K562 (cell line): ENCODE results near the gene RALGPS1. TPM values are rescaled to one million over a fixed set of nuclear protein-coding genes. Genes with fewer than 3 reads are reported as not detected.

ENCODE experiments used
- ATAC-seq: fragments of 200-7000 bp; cut with Tn5 transposase; 3 replicates; pipeline ENCODE4 v1.9.1; 2020; ENCODE audit warnings: moderate library complexity
- BruUV-seq: library from RNA; stranded (reverse); fragments of 400-500 nt; replicated peaks from 2 replicates; lab custom pipeline; 2021; lab: Mats Ljungman, UMichigan
- CTCF ChIA-PET: fragments of 300-600 bp; formaldehyde crosslinking; extraction: SDS; loops from one replicate; lab custom pipeline; 2021; ENCODE audit warnings: low intra/inter-chr PET ratio; lab: Yijun Ruan, JAX
- POLR2A ChIA-PET: fragments of 300-600, 350-650 bp; sonication (Branson Sonifier 250); formaldehyde crosslinking; extraction: SDS; loops from one replicate; lab custom pipeline; 2021; ENCODE audit warnings: antibody characterized with exemption, inconsistent platforms; lab: Yijun Ruan, JAX
- DNase-seq, 4 experiments: peaks; one replicate each; pipeline versions ENCODE4 v3.0.0 to v3.0.0-alpha.2; 2011 to 2018; ENCODE audit warnings: low spot score in 3 of 4, mixed read lengths in 3 of 4; ENCODE audit errors: extremely low read depth in 1 of 4
- FAIRE-seq: peaks from 2 replicates; lab custom pipeline; 2011; peaks lifted over from hg19 to GRCh38; lab: Jason Lieb, UNC
- H2AFZ ChIP-seq: 2 replicates; pipeline ENCODE4 v1.6.0; 2011; ENCODE audit warnings: low read depth, low read length, control low read depth, inconsistent platforms
- H3K27ac ChIP-seq: fragments of 200-600 bp; 3 replicates; pipeline ENCODE4 v1.8.0; 2011; ENCODE audit warnings: low read depth, mild to moderate bottlenecking, control low read depth, inconsistent platforms, low read length, moderate library complexity, mixed read lengths; ENCODE audit errors: extremely low read depth
- H3K27me3 ChIP-seq, 2 experiments: fragments of 300-600 bp in 1 of 2; 2 replicates in 1 of 2; 3 replicates in 1 of 2; pipeline versions ENCODE4 v1.6.0 to v1.8.0; 2011; ENCODE audit warnings: inconsistent platforms in 2 of 2, low read length in 2 of 2, mild to moderate bottlenecking in 1 of 2, mixed read lengths in 1 of 2, moderate library complexity in 1 of 2; ENCODE audit not compliant: control insufficient read depth in 2 of 2, insufficient read depth in 2 of 2
- H3K36me3 ChIP-seq: fragments of 300-600 bp; 3 replicates; pipeline ENCODE4 v1.8.0; 2011; ENCODE audit warnings: mild to moderate bottlenecking, low read length, inconsistent platforms; ENCODE audit not compliant: control insufficient read depth, insufficient read depth
- H3K4me1 ChIP-seq, 2 experiments: fragments of 200-600 bp in 1 of 2; replicated peaks in 1 of 2; 2 replicates in 1 of 2; 3 replicates in 1 of 2; pipeline versions ENCODE4 v1.5.1 to v1.8.0; 2011; ENCODE audit warnings: inconsistent platforms in 2 of 2, low read length in 2 of 2, mild to moderate bottlenecking in 1 of 2, mixed read lengths in 1 of 2, moderate library complexity in 1 of 2; ENCODE audit not compliant: control insufficient read depth in 2 of 2, insufficient read depth in 2 of 2
- H3K4me2 ChIP-seq: 2 replicates; pipeline ENCODE4 v1.6.1; 2011; ENCODE audit warnings: low read length, control low read depth, inconsistent platforms, mixed read lengths; ENCODE audit not compliant: insufficient read depth
- H3K4me3 ChIP-seq: fragments of 200-600 bp; sonication (generic), shearing (Covaris generic); 2 replicates; pipeline ENCODE4 v1.5.1; 2016; ENCODE audit warnings: control low read depth, inconsistent platforms
- H3K79me2 ChIP-seq: fragments of 200-600 bp; 3 replicates; pipeline ENCODE4 v1.8.0; 2011; ENCODE audit warnings: low read length, inconsistent platforms; ENCODE audit not compliant: control insufficient read depth, insufficient read depth
- H3K9ac ChIP-seq, 2 experiments: 2 replicates each; pipeline versions ENCODE4 v1.6.0 to v1.6.1; 2011; ENCODE audit warnings: low read depth in 2 of 2, low read length in 2 of 2, control low read depth in 1 of 2, inconsistent platforms in 1 of 2, mild to moderate bottlenecking in 1 of 2, mixed read lengths in 1 of 2; ENCODE audit not compliant: insufficient read depth in 1 of 2
- H3K9me1 ChIP-seq: one replicate; pipeline ENCODE4 v1.6.0; 2011; ENCODE audit warnings: inconsistent platforms, mild to moderate bottlenecking, low read length, moderate library complexity; ENCODE audit not compliant: control insufficient read depth, insufficient read depth
- H3K9me3 ChIP-seq: replicated peaks from 2 replicates; pipeline ENCODE4 v1.5.1; 2011; ENCODE audit warnings: low read depth, low read length, inconsistent platforms; ENCODE audit not compliant: control insufficient read depth, insufficient read depth
- H4K20me1 ChIP-seq: replicated peaks from 2 replicates; pipeline ENCODE4 v1.6.1; 2011; ENCODE audit warnings: low read length, inconsistent platforms, mixed read lengths; ENCODE audit not compliant: control insufficient read depth, insufficient read depth
- CAMTA2 ChIP-seq: fragments of 250-450 bp; sonication (Bioruptor Pico); conservative IDR thresholded peaks from 2 replicates; pipeline ENCODE4 v1.5.1; 2022
- CBFA2T3 ChIP-seq: fragments of 450-650 bp; IDR thresholded peaks from 2 replicates; pipeline ENCODE4 v1.6.1; 2017
- CC2D1A ChIP-seq: fragments of 450-650 bp; IDR thresholded peaks from 2 replicates; pipeline ENCODE4 v1.6.1; 2017; ENCODE audit warnings: mild to moderate bottlenecking
- HNRNPH1 ChIP-seq: fragments of 200-400 bp; formaldehyde crosslinking; optimal IDR thresholded peaks from 2 replicates; pipeline ENCODE3; 2017; ENCODE audit warnings: low read depth, mild to moderate bottlenecking, low read length, moderate library complexity
- NCOA6 ChIP-seq: fragments of 450-650 bp; IDR thresholded peaks from 2 replicates; pipeline ENCODE4 v1.6.1; 2017; ENCODE audit warnings: mild to moderate bottlenecking
- PRPF4 ChIP-seq: fragments of 200-400 bp; formaldehyde crosslinking; IDR thresholded peaks from one replicate; pipeline ENCODE4 v1.6.1; 2017; ENCODE audit warnings: low read length, low read depth, mild to moderate bottlenecking; ENCODE audit not compliant: insufficient read depth, poor library complexity, severe bottlenecking
- RFX5 ChIP-seq: IDR thresholded peaks from 2 replicates; pipeline ENCODE4 v1.6.1; 2011; ENCODE audit warnings: low read depth, mild to moderate bottlenecking, improper control_type of control experiment, low read length
- RHOXF2B ChIP-seq: fragments of 250-450 bp; sonication (Bioruptor Pico); conservative IDR thresholded peaks from 2 replicates; pipeline ENCODE4 v1.5.1; 2021
- SMARCE1 ChIP-seq: fragments of 450-650 bp; IDR thresholded peaks from 2 replicates; pipeline ENCODE4 v1.7.1; 2016; ENCODE audit warnings: mild to moderate bottlenecking
- UBTF ChIP-seq, 2 experiments: IDR thresholded peaks; 2 replicates each; pipeline ENCODE4 v1.6.1; 2012; ENCODE audit warnings: improper control_type of control experiment in 2 of 2, low read depth in 2 of 2, low read length in 2 of 2, borderline replicate concordance in 1 of 2
- ZBTB11 ChIP-seq, 3 experiments: fragments of 200-800 bp in 1 of 3; fragments of 250-450 bp in 1 of 3; fragments of 450-650 bp in 1 of 3; sonication (Bioruptor Pico) in 1 of 3; sonication (Bioruptor generic) in 1 of 3; formaldehyde crosslinking in 1 of 3; IDR thresholded peaks; 2 replicates each; pipeline versions ENCODE4 v1.6.1 to v1.8.0; 2016 to 2022; ENCODE audit warnings: mild to moderate bottlenecking in 2 of 3, missing genetic modification characterization in 2 of 3, missing compliant biosample characterization in 1 of 3, moderate library complexity in 1 of 3
- ZNF184 ChIP-seq: sonication (generic); formaldehyde crosslinking; IDR thresholded peaks from 2 replicates; pipeline ENCODE4 v1.5.0; 2020; ENCODE audit warnings: missing genetic modification reagents
- WGBS: fragments of 100-300 bp; shearing (Covaris generic); methylation state at CpG from one replicate; pipeline ENCODE4 v1.1.6; 2016; ENCODE audit warnings: low coverage, mixed read lengths; ENCODE audit not compliant: insufficient coverage; ENCODE audit errors: missing lambda C conversion rate; 5-methylcytosine and 5-hydroxymethylcytosine counted together
- in situ Hi-C: fragments of 300-500 bp; cut with MboI; formaldehyde crosslinking; loops from 4 replicates; pipeline ENCODE4 v1.15.0; 2018; ENCODE audit warnings: inconsistent platforms, mixed read lengths
- intact Hi-C: fragments of 100-400 bp; cut with micrococcal nuclease; formaldehyde crosslinking; loops from 2 replicates; pipeline ENCODE4 v1.14.2; 2022
- polyA plus RNA-seq, 8 experiments: library from polyadenylated mRNA; depleted of rRNA in 4 of 8; stranded (reverse) in 5 of 8; unstranded in 3 of 8; fragments of >200 nt; fragmentation: Nextera tagmentation in 2 of 8; fragmentation: Illumina TruSeq in 1 of 8; extraction: Ambion mirVana in 2 of 8; extraction: Trizol in 1 of 8; gene quantifications; 2 replicates each; pipeline versions ENCODE4 v1.2.1 to v1.2.3, GENCODE V29; 2011 to 2014; ENCODE audit warnings: inconsistent platforms in 1 of 8, missing spikeins in 1 of 8
- total RNA-seq, 7 experiments: library from RNA; depleted of rRNA in 6 of 7; stranded (reverse); fragments of >200 nt in 6 of 7; fragmentation: Illumina TruSeq in 2 of 7; extraction: Trizol in 2 of 7; gene quantifications; 2 replicates each; pipeline versions ENCODE4 v1.2.1 to v1.2.3, GENCODE V29; 2011 to 2021; ENCODE audit warnings: low replicate concordance in 1 of 7

RALGPS1 gene
- total and polyA plus RNA-seq, 9 of the 15 experiments (the other 6 are each of a cell fraction or from before 2014, with no cell fraction given): 0.04 to 2.6 (median 1.5) TPM

GRCh38 chr9:127233550-127233949, 319.0 kb downstream of the RALGPS1 start:
- 30% methylated on average over 4 of the region's 4 CpGs for WGBS

GRCh38 chr9:127233989-127234388, 319.4 kb downstream of the RALGPS1 start:
- Histone ChIP-seq H3K9me3 (no peaks in the 10 kb centered on the region), H3K4me3 (no peak overlapping the region), H3K9ac (no peak overlapping the region), H3K4me1 (no peaks in the 10 kb centered on the region), H4K20me1 (no peaks in the 10 kb centered on the region), H3K9me1 (no peaks in the 10 kb centered on the region), H3K36me3 (no peaks in the 10 kb centered on the region), H3K27ac (no peak overlapping the region), H3K27me3 (0 out of 5 replicates have a peak, but pooled peaks cover 0 to 6% of the 10 kb centered on the region in 2 experiments), H2AFZ (no peak overlapping the region), H3K4me2 (no peak overlapping the region), H3K79me2 (no peaks in the 10 kb centered on the region)
- no peak for ATAC-seq
- intact Hi-C loops (no loop called here), in situ Hi-C loops (no loop called here)
- CTCF ChIA-PET: no interaction called here
- no peak for DNase-seq
- 13% methylated on average over 1 of the region's 1 CpG for WGBS
- POLR2A ChIA-PET: interaction anchor here (0.9 to 1.2 kb wide), 2 partner anchors 9 to 23 kb away, joined by 3 to 4 read pairs; no protein-coding TSS in a partner anchor
- no peak for FAIRE-seq
- no TSS peak for BruUV-seq
- no peak for TF ChIP-seq NCOA6
- no peak for TF ChIP-seq HNRNPH1
- no peak for TF ChIP-seq SMARCE1
- TF ChIP-seq UBTF (IDR thresholded peaks at IDR 0.05; ENCODE audit: borderline replicate concordance in 1 of 2, low read depth in 2 of 2, low read length in 2 of 2): no peak
- no peak for TF ChIP-seq ZNF184 (CRISPR knock-in tag)
- no peak for TF ChIP-seq CBFA2T3
- no peak for TF ChIP-seq RHOXF2B (CRISPR knock-in tag)
- no peak for TF ChIP-seq ZBTB11 (CRISPR knock-in tag; IDR thresholded peaks at IDR 0.05)

More at GRCh38 chr9:127233550-127233949, 319.0 kb downstream of the RALGPS1 start:
- no peak for TF ChIP-seq CAMTA2 (CRISPR knock-in tag)
- TF ChIP-seq PRPF4: no peak
- no peak for TF ChIP-seq CC2D1A
- TF ChIP-seq RFX5: no peak
- H4K20me1 ChIP-seq: no peaks in the 10 kb centered on the region
- BruUV-seq: no TSS peak
- H2AFZ ChIP-seq: no peak overlapping the region
- ChIA-PET POLR2A (interaction anchor here (1.2 kb wide), 1 partner anchor 23 kb away, joined by 4 read pairs; no protein-coding TSS in a partner anchor), CTCF (no interaction called here)
- 0 out of 5 replicates have a peak, but pooled peaks cover 0 to 6% of the 10 kb centered on the region in 2 experiments for H3K27me3 ChIP-seq
- H3K4me1 ChIP-seq: no peaks in the 10 kb centered on the region
- no peak overlapping the region for H3K27ac ChIP-seq
- in situ Hi-C loops: no loop called here
- no peaks in the 10 kb centered on the region for H3K79me2 ChIP-seq
- no peak for ATAC-seq
- no peaks in the 10 kb centered on the region for H3K36me3 ChIP-seq
- H3K9me1 ChIP-seq: no peaks in the 10 kb centered on the region
- H3K4me2 ChIP-seq: no peak overlapping the region
- no peak for FAIRE-seq
- no peak for DNase-seq
- no peaks in the 10 kb centered on the region for H3K9me3 ChIP-seq
- no peak overlapping the region for H3K4me3 ChIP-seq
- intact Hi-C loops: no loop called here
- H3K9ac ChIP-seq: no peak overlapping the region
